Measurements from ENCODE around the gene CACUL1. TPM values are rescaled to one million over a fixed set of nuclear protein-coding genes. Genes with fewer than 3 reads are reported as not detected.

CACUL1 gene
- total and polyA plus RNA-seq, 11 donors, result 4.6 to 38.7 (median 23.9) TPM

DNA sequence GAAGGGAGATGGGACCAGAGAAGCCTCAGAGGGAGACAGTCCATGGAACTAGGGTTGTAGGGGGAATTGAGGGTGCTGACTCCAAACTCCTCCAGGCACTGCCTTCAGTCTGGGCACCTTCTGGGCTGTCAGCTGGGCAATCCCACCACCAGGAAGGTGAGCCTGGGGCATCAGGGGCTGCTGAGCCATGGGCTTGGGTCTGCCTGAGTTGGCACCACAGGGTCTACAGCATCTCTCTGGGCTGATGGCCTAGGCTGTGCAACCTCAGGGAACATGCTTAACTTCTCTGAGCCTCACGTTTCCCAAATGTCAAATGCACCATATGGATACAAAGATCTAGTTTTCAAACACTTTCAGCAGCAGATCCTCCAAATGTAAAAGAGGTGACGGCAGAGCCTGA is 112.5 kb downstream of the CACUL1 start:
- Histone ChIP-seq H3K4me3 (no peak overlapping the region), H3K27ac (no peak overlapping the region), H3K4me1 (no peaks in the 10 kb centered on the region), H3K9me3 (no peaks in the 10 kb centered on the region), H3K27me3 (peaks cover 0 to 6% (median 0%) of the 10 kb centered on the region in 9 donors), H3K36me3 (no peaks in the 10 kb centered on the region)
- intact Hi-C loops (cut with DNase I), result no loop called here
- WGBS, 4 donors, result 59 to 92% (median 66%) methylated on average over 2 of the region's 2 CpGs
- ATAC-seq, result no peak
- no peak for DNase-seq
- TF ChIP-seq, protein P1, sequence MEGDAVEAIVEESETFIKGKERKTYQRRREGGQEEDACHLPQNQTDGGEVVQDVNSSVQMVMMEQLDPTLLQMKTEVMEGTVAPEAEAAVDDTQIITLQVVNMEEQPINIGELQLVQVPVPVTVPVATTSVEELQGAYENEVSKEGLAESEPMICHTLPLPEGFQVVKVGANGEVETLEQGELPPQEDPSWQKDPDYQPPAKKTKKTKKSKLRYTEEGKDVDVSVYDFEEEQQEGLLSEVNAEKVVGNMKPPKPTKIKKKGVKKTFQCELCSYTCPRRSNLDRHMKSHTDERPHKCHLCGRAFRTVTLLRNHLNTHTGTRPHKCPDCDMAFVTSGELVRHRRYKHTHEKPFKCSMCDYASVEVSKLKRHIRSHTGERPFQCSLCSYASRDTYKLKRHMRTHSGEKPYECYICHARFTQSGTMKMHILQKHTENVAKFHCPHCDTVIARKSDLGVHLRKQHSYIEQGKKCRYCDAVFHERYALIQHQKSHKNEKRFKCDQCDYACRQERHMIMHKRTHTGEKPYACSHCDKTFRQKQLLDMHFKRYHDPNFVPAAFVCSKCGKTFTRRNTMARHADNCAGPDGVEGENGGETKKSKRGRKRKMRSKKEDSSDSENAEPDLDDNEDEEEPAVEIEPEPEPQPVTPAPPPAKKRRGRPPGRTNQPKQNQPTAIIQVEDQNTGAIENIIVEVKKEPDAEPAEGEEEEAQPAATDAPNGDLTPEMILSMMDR (IDR thresholded peaks at IDR 0.05), result no peak
- TF ChIP-seq POLR2A (IDR thresholded peaks at IDR 0.05), result no peak

DNA sequence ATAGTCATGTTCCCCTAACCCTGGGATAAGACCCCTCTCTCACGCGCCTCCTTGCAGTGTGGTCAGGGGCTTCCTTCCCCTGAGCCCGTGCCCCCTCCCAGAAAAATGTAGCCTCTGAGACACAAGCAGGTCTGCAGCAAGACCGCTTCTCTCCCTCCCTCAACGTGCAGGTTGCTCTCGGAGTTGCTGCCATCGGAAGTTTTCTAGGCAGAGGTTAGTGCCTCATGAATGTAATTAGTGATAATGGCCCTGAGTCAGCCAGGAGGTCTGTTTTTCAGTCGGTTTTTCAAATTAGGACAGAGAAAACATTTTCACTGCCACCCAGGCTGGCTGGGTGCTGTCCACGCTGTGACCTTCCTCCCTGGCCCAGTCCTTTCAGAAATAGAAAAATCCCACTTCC is 116.1 kb downstream of the CACUL1 start:
- no peaks in the 10 kb centered on the region for H3K9me3 ChIP-seq
- WGBS, 4 donors, result 57 to 72% (median 69%) methylated on average over 9 of the region's 9 CpGs
- TF ChIP-seq, protein P1 (IDR thresholded peaks at IDR 0.05), result no peak
- H3K4me3 ChIP-seq, result no peak overlapping the region
- intact Hi-C loops (cut with DNase I), result no loop called here
- H3K27ac ChIP-seq, result no peak overlapping the region
- no peak for ATAC-seq
- no peak for DNase-seq
- H3K27me3 ChIP-seq, result peaks cover 0 to 6% (median 0%) of the 10 kb centered on the region in 9 donors
- no peaks in the 10 kb centered on the region for H3K36me3 ChIP-seq
- no peaks in the 10 kb centered on the region for H3K4me1 ChIP-seq

DNA sequence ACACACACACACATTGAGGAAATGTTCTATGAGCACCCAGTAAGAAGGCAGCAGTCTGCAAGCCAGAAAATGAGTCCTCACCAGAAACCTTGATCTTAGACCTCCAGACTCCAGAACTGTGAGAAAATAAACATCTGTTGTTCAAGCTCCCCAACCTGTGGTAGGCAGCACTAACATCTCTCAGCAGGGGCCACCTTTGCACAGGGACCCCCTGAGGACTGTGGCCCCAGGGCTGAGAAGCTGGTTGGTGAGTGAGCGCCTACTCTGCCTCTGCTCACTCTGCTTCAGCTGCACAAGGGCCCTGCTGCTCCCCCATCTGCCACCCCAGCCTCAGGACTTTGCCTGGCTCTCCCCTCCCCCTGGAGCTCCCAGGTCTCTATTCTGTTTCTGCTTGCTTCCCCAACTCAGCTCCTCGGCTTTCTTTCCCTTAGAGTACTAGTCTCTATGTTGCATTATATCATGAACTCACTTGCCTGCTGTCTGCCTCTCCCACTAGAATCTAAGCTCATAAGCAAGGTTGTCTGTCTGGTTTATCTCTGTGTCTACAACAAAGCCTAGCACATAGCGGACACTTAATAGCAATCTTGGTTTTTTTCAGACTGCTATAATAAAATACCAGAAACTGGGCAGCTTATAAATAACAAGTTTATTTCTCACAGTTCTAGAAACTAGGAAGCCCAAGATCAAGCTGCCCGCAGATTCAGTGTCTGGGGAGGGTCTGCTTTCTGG is 118.9 kb downstream of the CACUL1 start:
- intact Hi-C loops (cut with DNase I), result no loop called here
- DNase-seq (no peak), ATAC-seq (no peak)
- Histone ChIP-seq H3K27ac (peak overlapping the region in 1 of 12 donors; percentile 66), H3K4me3 (no peak overlapping the region), H3K9me3 (no peaks in the 10 kb centered on the region), H3K27me3 (no peaks in the 10 kb centered on the region), H3K4me1 (no peaks in the 10 kb centered on the region), H3K36me3 (no peaks in the 10 kb centered on the region)
- TF ChIP-seq, protein P1 (IDR thresholded peaks at IDR 0.05), result no peak
- no peak for TF ChIP-seq POLR2A (IDR thresholded peaks at IDR 0.05)
- WGBS, 4 donors, result 80 to 83% (median 81%) methylated on average over 4 of the region's 4 CpGs

DNA sequence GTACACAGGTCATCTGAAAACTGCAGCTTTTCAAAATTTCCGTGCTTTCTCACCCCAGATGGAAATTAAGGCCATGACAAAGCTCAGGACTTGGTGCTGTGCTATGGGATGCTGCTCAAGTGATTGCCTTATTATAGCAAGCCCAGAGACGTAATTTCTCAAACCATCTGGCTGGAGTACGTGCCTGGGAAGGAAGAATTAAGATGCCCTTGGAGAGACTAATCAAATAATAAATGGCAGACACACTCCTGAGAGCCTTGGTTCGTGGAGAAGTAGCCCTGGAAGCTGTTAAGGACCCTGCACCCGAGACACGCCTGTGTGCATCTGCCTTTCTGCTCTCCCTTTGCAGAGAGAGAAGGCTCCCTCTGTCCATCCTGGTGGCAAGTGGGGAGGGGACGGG is 121.0 kb downstream of the CACUL1 start:
- intact Hi-C loops (cut with DNase I), result no loop called here
- Histone ChIP-seq H3K27ac (no peak overlapping the region), H3K36me3 (no peaks in the 10 kb centered on the region), H3K9me3 (no peaks in the 10 kb centered on the region), H3K4me3 (no peak overlapping the region), H3K27me3 (no peaks in the 10 kb centered on the region), H3K4me1 (peaks cover 0 to 6% (median 0%) of the 10 kb centered on the region in 12 donors)
- TF ChIP-seq, protein P1 (IDR thresholded peaks at IDR 0.05), result no peak
- no peak for TF ChIP-seq POLR2A (IDR thresholded peaks at IDR 0.05)
- ATAC-seq (no peak), DNase-seq (no peak)
- WGBS, 4 donors, result 64 to 76% (median 67%) methylated on average over 7 of the region's 7 CpGs

All from heart left ventricle (tissue), 16 donors.